Measurements from ENCODE around the gene GIMAP2.
"Not testable (repeated sequence)": the region's sequence is repeated elsewhere in the genome, so short reads cannot be mapped to it uniquely, and the experiment has no call there.

Gene GIMAP2

GRCh38 chr7:150685219-150686029 lies at the start of gene GIMAP2:
TSS of gene GIMAP2 (plus strand) at chr7:150685706. CDS start at chr7:150687060, 1,354 bp downstream.
- DNase-seq, result no peak

GRCh38 chr7:150641854-150642253 lies 43.7 kb upstream of the GIMAP2 start:
- DNase-seq, result no peak

- no peak for DNase-seq
Observed at GRCh38 chr7:150642926-150643325, 42.6 kb upstream of the GIMAP2 start.

GRCh38 chr7:150645259-150646020 lies 40.1 kb upstream of the GIMAP2 start:
- no peak for DNase-seq

GRCh38 chr7:150648353-150649079 lies 37.0 kb upstream of the GIMAP2 start:
- DNase-seq, result no peak

GRCh38 chr7:150649080-150649385 lies 36.5 kb upstream of the GIMAP2 start:
- DNase-seq, result no peak

- DNase-seq, result no peak
Observed at GRCh38 chr7:150654692-150655091, 30.8 kb upstream of the GIMAP2 start.

- no peak for DNase-seq
Observed at GRCh38 chr7:150656047-150656446, 29.5 kb upstream of the GIMAP2 start.

GRCh38 chr7:150657526-150657925 lies 28.0 kb upstream of the GIMAP2 start:
- DNase-seq, result no peak

GRCh38 chr7:150660939-150661613 lies 24.4 kb upstream of the GIMAP2 start:
- DNase-seq, result no peak

GRCh38 chr7:150662821-150663220 lies 22.7 kb upstream of the GIMAP2 start:
- not testable (repeated sequence) for DNase-seq

- no peak for DNase-seq
Observed at GRCh38 chr7:150663802-150664494, 21.6 kb upstream of the GIMAP2 start.

GRCh38 chr7:150665089-150665748 lies 20.3 kb upstream of the GIMAP2 start:
- DNase-seq, result peak; percentile 70

GRCh38 chr7:150665896-150666295 lies 19.6 kb upstream of the GIMAP2 start:
- no peak for DNase-seq

GRCh38 chr7:150666412-150666811 lies 19.1 kb upstream of the GIMAP2 start:
- no peak for DNase-seq

- peak; percentile 62 for DNase-seq
Observed at GRCh38 chr7:150668472-150668911, 17.0 kb upstream of the GIMAP2 start.

GRCh38 chr7:150668977-150669376 lies 16.5 kb upstream of the GIMAP2 start:
- no peak for DNase-seq

GRCh38 chr7:150671798-150672585 lies 13.5 kb upstream of the GIMAP2 start:
- not testable (repeated sequence) for DNase-seq

GRCh38 chr7:150675714-150676113 lies 9.8 kb upstream of the GIMAP2 start:
- DNase-seq, result no peak

- DNase-seq, result not testable (repeated sequence)
Observed at GRCh38 chr7:150676276-150676675, 9.2 kb upstream of the GIMAP2 start.

- DNase-seq, result not testable (repeated sequence)
Observed at GRCh38 chr7:150676854-150677253, 8.7 kb upstream of the GIMAP2 start.
